H1 (cell line): ENCODE results near the gene FLRT1. TPM values are rescaled to one million over a fixed set of nuclear protein-coding genes. Genes with fewer than 3 reads are reported as not detected.

ENCODE experiments used
- CTCF ChIA-PET: fragments of 300-600 bp; sonication (Branson Sonifier 250); formaldehyde crosslinking; loops from one replicate; lab custom pipeline; 2021; ENCODE audit not compliant: partially characterized antibody; lab: Charles Lee
- POLR2A ChIA-PET: fragments of 300-600 bp; sonication (Branson Sonifier 250); formaldehyde crosslinking; loops from one replicate; lab custom pipeline; 2021; ENCODE audit warnings: inconsistent platforms; ENCODE audit not compliant: partially characterized antibody; lab: Charles Lee
- DNase-seq, 2 experiments: peaks; one replicate each; pipeline versions ENCODE4 v3.0.0 to v3.0.0-alpha.2; 2010 to 2022; ENCODE audit warnings: low spot score in 2 of 2, low read depth in 1 of 2, mixed read lengths in 1 of 2
- FAIRE-seq: peaks from 2 replicates; lab custom pipeline; 2011; peaks lifted over from hg19 to GRCh38; lab: Jason Lieb, UNC
- H2AFZ ChIP-seq: 2 replicates; pipeline ENCODE4 v1.8.1; 2012; ENCODE audit warnings: low read length, inconsistent platforms
- H2AK5ac ChIP-seq: 2 replicates; pipeline ENCODE4 v1.6.1; 2013; ENCODE audit warnings: low read depth, low read length
- H2BK120ac ChIP-seq: replicated peaks from 2 replicates; pipeline ENCODE3; 2013; ENCODE audit warnings: low read depth, low read length, inconsistent platforms
- H2BK12ac ChIP-seq: 2 replicates; pipeline ENCODE4 v1.6.1; 2013; ENCODE audit warnings: low read depth, low read length
- H2BK15ac ChIP-seq: 2 replicates; pipeline ENCODE4 v1.6.1; 2013; ENCODE audit warnings: low read length
- H2BK20ac ChIP-seq: 2 replicates; pipeline ENCODE4 v1.6.1; 2013; ENCODE audit warnings: low read length
- H2BK5ac ChIP-seq: 2 replicates; pipeline ENCODE4 v1.6.1; 2013; ENCODE audit warnings: low read depth, low read length
- H3K14ac ChIP-seq: 2 replicates; pipeline ENCODE4 v1.6.1; 2013; ENCODE audit warnings: inconsistent platforms; ENCODE audit not compliant: insufficient read length
- H3K18ac ChIP-seq: 2 replicates; pipeline ENCODE4 v1.6.1; 2013; ENCODE audit warnings: low read length; ENCODE audit errors: extremely low read depth
- H3K23ac ChIP-seq: 2 replicates; pipeline ENCODE4 v1.6.1; 2013; ENCODE audit warnings: inconsistent platforms; ENCODE audit not compliant: insufficient read length
- H3K23me2 ChIP-seq: 2 replicates; pipeline ENCODE4 v1.6.1; 2013; ENCODE audit warnings: low read depth, low read length
- H3K27ac ChIP-seq: 2 replicates; pipeline ENCODE4 v1.6.1; 2011; ENCODE audit warnings: low read depth, low read length, inconsistent platforms
- H3K27me3 ChIP-seq, 4 experiments: replicated peaks in 1 of 4; 1 replicate in 1 of 4; 2 replicates in 3 of 4; pipeline versions ENCODE4 v1.6.1 to v1.8.1; 2011 to 2013; ENCODE audit warnings: low read length in 3 of 4, mild to moderate bottlenecking in 3 of 4, inconsistent platforms in 2 of 4, mixed read lengths in 2 of 4, moderate library complexity in 1 of 4; ENCODE audit not compliant: control insufficient read depth in 3 of 4, insufficient read depth in 3 of 4; ENCODE audit errors: extremely low read depth in 1 of 4
- H3K36me3 ChIP-seq, 4 experiments: 2 replicates each; pipeline versions ENCODE4 v1.6.1 to v1.8.1; 2011 to 2013; ENCODE audit warnings: mild to moderate bottlenecking in 4 of 4, low read length in 3 of 4, moderate library complexity in 2 of 4, control low read depth in 1 of 4, inconsistent platforms in 1 of 4; ENCODE audit not compliant: insufficient read depth in 4 of 4, control insufficient read depth in 2 of 4
- H3K4ac ChIP-seq: replicated peaks from 2 replicates; pipeline ENCODE3; 2013; ENCODE audit warnings: low read length, low read depth, mixed read lengths, inconsistent platforms; ENCODE audit not compliant: insufficient read length
- H3K4me1 ChIP-seq, 4 experiments: replicated peaks in 1 of 4; 1 replicate in 1 of 4; 2 replicates in 3 of 4; pipeline versions ENCODE4 v1.6.1 to v1.8.1; 2011 to 2013; ENCODE audit warnings: low read length in 3 of 4, inconsistent platforms in 2 of 4, mixed read lengths in 1 of 4; ENCODE audit not compliant: insufficient read depth in 4 of 4, control insufficient read depth in 3 of 4
- H3K4me2 ChIP-seq, 2 experiments: 2 replicates each; pipeline versions ENCODE4 v1.6.1 to v1.8.1; 2011 to 2013; ENCODE audit warnings: low read depth in 2 of 2, low read length in 2 of 2, control low read depth in 1 of 2, inconsistent platforms in 1 of 2, mild to moderate bottlenecking in 1 of 2; ENCODE audit not compliant: insufficient read depth in 1 of 2
- H3K4me3 ChIP-seq, 4 experiments: fragments of 200-600, 300-600 bp in 1 of 4; sonication (generic), shearing (Covaris generic), sonication (Bioruptor Twin) in 1 of 4; 2 replicates each; pipeline versions ENCODE4 v1.5.1 to v1.8.1; 2011 to 2016; ENCODE audit warnings: low read length in 4 of 4, low read depth in 3 of 4, control low read depth in 2 of 4, inconsistent platforms in 2 of 4, mild to moderate bottlenecking in 2 of 4, mixed read lengths in 1 of 4, moderate library complexity in 1 of 4; ENCODE audit not compliant: insufficient read depth in 2 of 4; ENCODE audit errors: extremely low read depth in 1 of 4
- H3K56ac ChIP-seq: replicated peaks from 2 replicates; pipeline ENCODE3; 2013; ENCODE audit warnings: low read depth, mild to moderate bottlenecking, mixed read lengths, low read length, inconsistent platforms; ENCODE audit not compliant: insufficient read length
- H3K79me1 ChIP-seq: 2 replicates; pipeline ENCODE4 v1.6.1; 2013; ENCODE audit warnings: low read depth, low read length, control low read depth
- H3K79me2 ChIP-seq, 2 experiments: 2 replicates each; pipeline versions ENCODE4 v1.6.1 to v1.8.1; 2012 to 2013; ENCODE audit warnings: low read length in 2 of 2, mild to moderate bottlenecking in 2 of 2, inconsistent platforms in 1 of 2; ENCODE audit not compliant: insufficient read depth in 2 of 2, control insufficient read depth in 1 of 2
- H3K9ac ChIP-seq, 4 experiments: replicated peaks in 1 of 4; 1 replicate in 1 of 4; 2 replicates in 3 of 4; pipeline versions ENCODE4 v1.6.1 to v1.8.1; 2011 to 2013; ENCODE audit warnings: low read depth in 3 of 4, low read length in 3 of 4, control low read depth in 2 of 4, mild to moderate bottlenecking in 2 of 4, moderate library complexity in 2 of 4, inconsistent platforms in 1 of 4; ENCODE audit errors: extremely low read depth in 1 of 4
- H3K9me3 ChIP-seq, 2 experiments: 2 replicates each; pipeline versions ENCODE4 v1.6.1 to v1.8.1; 2012 to 2013; ENCODE audit warnings: mild to moderate bottlenecking in 2 of 2, moderate library complexity in 2 of 2, control low read depth in 1 of 2, inconsistent platforms in 1 of 2, low read depth in 1 of 2, low read length in 1 of 2, mixed read lengths in 1 of 2; ENCODE audit not compliant: insufficient read depth in 2 of 2
- H4K20me1 ChIP-seq, 2 experiments: replicated peaks in 1 of 2; 2 replicates each; pipeline versions ENCODE3 to v1.8.1; 2011 to 2013; ENCODE audit warnings: inconsistent platforms in 2 of 2, low read length in 2 of 2, mild to moderate bottlenecking in 1 of 2; ENCODE audit not compliant: insufficient read depth in 2 of 2, control insufficient read depth in 1 of 2
- H4K5ac ChIP-seq: 2 replicates; pipeline ENCODE4 v1.6.1; 2013; ENCODE audit warnings: low read length, low read depth, mixed read lengths, inconsistent platforms; ENCODE audit not compliant: insufficient read length
- H4K8ac ChIP-seq: 2 replicates; pipeline ENCODE4 v1.8.0; 2013; ENCODE audit warnings: mild to moderate bottlenecking, moderate library complexity, low read length, inconsistent platforms; ENCODE audit not compliant: insufficient read depth; ENCODE audit errors: extremely low read depth
- H4K91ac ChIP-seq: replicated peaks from 2 replicates; pipeline ENCODE3; 2013; ENCODE audit warnings: low read length, mixed read lengths, inconsistent platforms; ENCODE audit not compliant: insufficient read length
- WGBS, 2 experiments: shearing (Covaris generic) in 1 of 2; methylation state at CpG; one replicate each; pipeline versions ENCODE4 v1.1.6 to v1.1.7; 2013 to 2015; ENCODE audit warnings: low lambda C conversion rate in 2 of 2, mixed read lengths in 2 of 2, inconsistent platforms in 1 of 2, low coverage in 1 of 2, missing lambda C conversion rate in 1 of 2; ENCODE audit not compliant: insufficient replicate concordance in 2 of 2, insufficient coverage in 1 of 2, insufficient read length in 1 of 2; ENCODE audit errors: extremely low coverage in 1 of 2, missing lambda C conversion rate in 1 of 2; 5-methylcytosine and 5-hydroxymethylcytosine counted together
- polyA plus RNA-seq, 7 experiments: library from polyadenylated mRNA; depleted of rRNA in 3 of 7; stranded (reverse) in 5 of 7; unstranded in 2 of 7; fragments of >200 nt in 5 of 7; fragments of 200-250 nt in 2 of 7; gene quantifications; 1 replicate in 5 of 7; 2 replicates in 1 of 7; 4 replicates in 1 of 7; pipeline versions ENCODE4 v1.2.1 to v1.2.3, GENCODE V29; 2011 to 2013; ENCODE audit warnings: missing spikeins in 2 of 7, mixed read lengths in 2 of 7
- total RNA-seq: library from RNA; stranded (reverse); fragmentation: NEBNext Ultra II Directional; extraction: Animal tissue kit (Norgen Biotek cat#: 25700); gene quantifications from 2 replicates; pipeline ENCODE4 v1.2.1, GENCODE V29; 2021

Gene FLRT1
- total and polyA plus RNA-seq, 2 of the 8 experiments (the other 6 are each of a cell fraction or from before 2014, with no cell fraction given), result 0.14 to 0.28 TPM

- Histone ChIP-seq H3K27ac (no peak overlapping the region), H2BK5ac (no peak overlapping the region; the same call in 1 of the 2 replicates), H3K23me2 (no peaks in the 10 kb centered on the region), H3K4me2 (no peak overlapping the region), H3K18ac (no peak overlapping the region; the same call in 1 of the 2 replicates), H2AK5ac (no peak overlapping the region; the same call in 1 of the 2 replicates), H2BK15ac (0 out of 2 replicates have a peak overlapping the region, but pooled peaks have one; percentile 72), H3K4ac (no peak overlapping the region), H3K27me3 (peaks cover 2 to 27% (median 17%) of the 10 kb centered on the region in 4 experiments; a peak in 6 of 7 replicates), H3K4me1 (peaks cover 0 to 37% (median 26%) of the 10 kb centered on the region in 4 experiments; a peak in 6 of 7 replicates), H3K4me3 (no peak overlapping the region), H2BK12ac (peak overlapping the region; percentile 68; the same call in 1 of the 2 replicates), H4K5ac (no peak overlapping the region), H2AFZ (no peak overlapping the region), H3K23ac (no peak overlapping the region), H3K9ac (no peak overlapping the region), H4K20me1 (peaks cover 3 to 4% of the 10 kb centered on the region in 2 experiments), H3K36me3 (no peaks in the 10 kb centered on the region), H2BK20ac (peak overlapping the region; percentile 72; the same call in 1 of the 2 replicates), H2BK120ac (no peak overlapping the region), H3K14ac (no peak overlapping the region), H4K91ac (no peak overlapping the region), H4K8ac (peak overlapping the region; percentile 21), H3K56ac (no peak overlapping the region), H3K9me3 (no peaks in the 10 kb centered on the region), H3K79me1 (no peaks in the 10 kb centered on the region), H3K79me2 (no peaks in the 10 kb centered on the region)
- DNase-seq (no peak), FAIRE-seq (no peak)
- ChIA-PET CTCF (interaction anchor here (0.6 to 8.2 kb wide), 11 partner anchors 10 to 974 kb away, joined by 3 to 74 read pairs (median 3); no protein-coding TSS in a partner anchor), POLR2A (interaction anchor here (1.1 to 2.0 kb wide), 5 partner anchors 9 to 54 kb away, joined by 3 to 11 read pairs (median 3); no protein-coding TSS in a partner anchor)
- 87% methylated on average over 25 of the region's 27 CpGs; no CpG with 5 or more reads in 1 of the 2 experiments for WGBS, 2 experiments
Measured at GRCh38 chr11:64019106-64020037, 16.4 kb upstream of the FLRT1 start.
